ENCODE measurements around the gene PIP5K1C. TPM values are rescaled to one million over a fixed set of nuclear protein-coding genes. Genes with fewer than 3 reads are reported as not detected.

PIP5K1C gene
- total RNA-seq, 1 donor from 2014 or later = 8.6 TPM

DNA sequence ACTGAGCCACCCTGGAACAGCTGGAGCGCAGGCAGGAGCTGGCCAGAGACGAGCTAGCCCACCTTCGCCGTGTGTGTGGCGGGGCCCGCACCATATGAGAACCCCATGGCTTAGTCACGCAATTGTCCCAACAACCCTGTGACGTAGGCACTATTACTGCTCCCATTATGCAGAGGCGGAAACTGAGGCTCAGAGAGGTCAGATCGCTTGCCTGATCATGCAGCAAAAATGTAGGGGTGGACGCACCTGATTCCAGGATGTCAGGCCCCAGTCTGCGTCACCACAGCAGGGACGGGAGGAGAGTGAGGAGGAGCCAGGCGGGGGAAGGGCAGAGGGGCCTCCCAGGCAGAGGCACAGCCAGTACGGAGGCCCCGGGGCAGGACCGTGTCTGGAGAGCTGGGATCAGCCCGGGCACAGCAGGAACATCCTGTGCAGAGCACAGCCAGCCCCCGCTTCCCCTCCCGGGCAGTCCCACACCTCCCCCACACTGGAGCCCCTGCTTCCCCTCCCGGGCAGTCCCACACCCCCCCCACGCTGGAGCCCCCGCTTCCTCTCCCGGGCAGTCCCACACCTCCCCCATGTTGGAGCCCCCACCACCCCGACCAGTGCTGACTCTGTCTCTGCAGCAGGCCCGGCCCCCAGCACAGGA is 16.7 kb downstream of the PIP5K1C start:
- H3K9me3 Mint-ChIP-seq = peaks cover 11% of the 10 kb centered on the region
- H3K4me1 ChIP-seq = peaks cover 17% of the 10 kb centered on the region
- H3K36me3 Mint-ChIP-seq = peaks cover 17% of the 10 kb centered on the region
- H2AFZ ChIP-seq (replicated peaks) = no peak overlapping the region
- H3K9ac ChIP-seq = no peak overlapping the region
- TF ChIP-seq, protein P1, sequence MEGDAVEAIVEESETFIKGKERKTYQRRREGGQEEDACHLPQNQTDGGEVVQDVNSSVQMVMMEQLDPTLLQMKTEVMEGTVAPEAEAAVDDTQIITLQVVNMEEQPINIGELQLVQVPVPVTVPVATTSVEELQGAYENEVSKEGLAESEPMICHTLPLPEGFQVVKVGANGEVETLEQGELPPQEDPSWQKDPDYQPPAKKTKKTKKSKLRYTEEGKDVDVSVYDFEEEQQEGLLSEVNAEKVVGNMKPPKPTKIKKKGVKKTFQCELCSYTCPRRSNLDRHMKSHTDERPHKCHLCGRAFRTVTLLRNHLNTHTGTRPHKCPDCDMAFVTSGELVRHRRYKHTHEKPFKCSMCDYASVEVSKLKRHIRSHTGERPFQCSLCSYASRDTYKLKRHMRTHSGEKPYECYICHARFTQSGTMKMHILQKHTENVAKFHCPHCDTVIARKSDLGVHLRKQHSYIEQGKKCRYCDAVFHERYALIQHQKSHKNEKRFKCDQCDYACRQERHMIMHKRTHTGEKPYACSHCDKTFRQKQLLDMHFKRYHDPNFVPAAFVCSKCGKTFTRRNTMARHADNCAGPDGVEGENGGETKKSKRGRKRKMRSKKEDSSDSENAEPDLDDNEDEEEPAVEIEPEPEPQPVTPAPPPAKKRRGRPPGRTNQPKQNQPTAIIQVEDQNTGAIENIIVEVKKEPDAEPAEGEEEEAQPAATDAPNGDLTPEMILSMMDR (IDR thresholded peaks at IDR 0.05) = no peak
- TF ChIP-seq EZH2phosphoT487 (IDR thresholded peaks at IDR 0.05) = no peak
- TF ChIP-seq EZH2 (IDR thresholded peaks at IDR 0.05) = no peak
- H3K27ac ChIP-seq = no peak overlapping the region
- no peaks in the 10 kb centered on the region for H3K36me3 ChIP-seq
- H3K27me3 Mint-ChIP-seq (ENCODE audit: insufficient read depth, low read depth) = peaks cover 9% of the 10 kb centered on the region
- H3K79me2 ChIP-seq (ENCODE audit: low read depth) = peaks cover 51% of the 10 kb centered on the region
- H4K20me1 ChIP-seq (ENCODE audit: low read depth) = peaks cover 56% of the 10 kb centered on the region
- H3K4me1 Mint-ChIP-seq = peaks cover 26% of the 10 kb centered on the region
- peak overlapping the region; percentile 74 for H3K27ac Mint-ChIP-seq
- H3K4me3 ChIP-seq = no peak overlapping the region
- peak; percentile 26 for DNase-seq (ENCODE audit: low spot score)
- peaks cover 8% of the 10 kb centered on the region for H3F3A ChIP-seq (ENCODE audit: low read depth)
- H3K27me3 ChIP-seq = no peaks in the 10 kb centered on the region
- H3K9me3 ChIP-seq (ENCODE audit: low read depth) = no peaks in the 10 kb centered on the region
- no peak overlapping the region for H3K4me3 Mint-ChIP-seq
- no peak overlapping the region for H3K4me2 ChIP-seq

DNA sequence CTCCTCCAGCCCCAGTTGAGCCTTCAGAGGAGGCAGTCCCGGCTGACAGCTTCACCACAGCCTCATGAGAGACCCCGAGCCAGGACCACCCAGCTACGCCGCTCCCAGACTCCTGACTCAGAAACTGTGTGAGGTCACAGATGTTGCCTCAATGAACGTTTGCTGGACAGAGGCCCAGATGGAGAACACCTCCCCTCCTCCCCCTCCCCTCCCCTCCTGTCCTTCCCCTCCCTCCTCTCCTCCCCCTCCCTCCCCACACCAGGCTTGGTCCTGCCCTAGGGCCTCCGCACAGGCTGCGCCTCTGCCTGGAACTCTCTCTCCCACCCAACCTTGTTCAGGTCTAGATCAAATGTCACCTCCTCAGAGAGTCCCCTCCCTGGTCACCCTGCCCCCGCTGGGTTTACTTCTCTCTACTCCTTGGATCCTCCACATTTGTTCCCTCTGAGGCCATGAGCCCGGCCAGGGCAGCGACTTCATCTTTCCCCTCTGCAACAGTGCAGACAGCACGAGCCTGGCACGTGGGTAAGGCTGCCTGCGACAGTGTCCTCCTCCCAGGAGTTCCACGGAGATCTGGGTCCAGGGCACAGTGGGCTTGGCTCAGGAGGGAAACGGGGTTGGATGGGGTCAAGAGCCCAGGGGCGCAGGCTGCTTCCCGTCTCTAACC is 17.4 kb downstream of the PIP5K1C start:
- H3K9me3 Mint-ChIP-seq = peaks cover 11% of the 10 kb centered on the region
- Histone ChIP-seq H3K79me2 (ENCODE audit: low read depth) (peaks cover 44% of the 10 kb centered on the region), H3K4me1 (peaks cover 10% of the 10 kb centered on the region), H3K9me3 (ENCODE audit: low read depth) (no peaks in the 10 kb centered on the region), H3F3A (ENCODE audit: low read depth) (peaks cover 8% of the 10 kb centered on the region), H3K4me3 (no peak overlapping the region), H4K20me1 (ENCODE audit: low read depth) (peaks cover 49% of the 10 kb centered on the region), H3K27ac (no peak overlapping the region), H2AFZ (replicated peaks) (no peak overlapping the region), H3K27me3 (no peaks in the 10 kb centered on the region), H3K4me2 (no peak overlapping the region), H3K36me3 (no peaks in the 10 kb centered on the region), H3K9ac (no peak overlapping the region)
- H3K27me3 Mint-ChIP-seq (ENCODE audit: insufficient read depth, low read depth) = peaks cover 9% of the 10 kb centered on the region
- TF ChIP-seq EZH2phosphoT487 (IDR thresholded peaks at IDR 0.05) = no peak
- no peak for TF ChIP-seq EZH2 (IDR thresholded peaks at IDR 0.05)
- TF ChIP-seq, protein P1 (IDR thresholded peaks at IDR 0.05) = no peak
- peaks cover 26% of the 10 kb centered on the region for H3K4me1 Mint-ChIP-seq
- no peak overlapping the region for H3K4me3 Mint-ChIP-seq
- no peak overlapping the region for H3K27ac Mint-ChIP-seq
- H3K36me3 Mint-ChIP-seq = peaks cover 17% of the 10 kb centered on the region
- peak; percentile 56 for DNase-seq (ENCODE audit: low spot score)

DNA sequence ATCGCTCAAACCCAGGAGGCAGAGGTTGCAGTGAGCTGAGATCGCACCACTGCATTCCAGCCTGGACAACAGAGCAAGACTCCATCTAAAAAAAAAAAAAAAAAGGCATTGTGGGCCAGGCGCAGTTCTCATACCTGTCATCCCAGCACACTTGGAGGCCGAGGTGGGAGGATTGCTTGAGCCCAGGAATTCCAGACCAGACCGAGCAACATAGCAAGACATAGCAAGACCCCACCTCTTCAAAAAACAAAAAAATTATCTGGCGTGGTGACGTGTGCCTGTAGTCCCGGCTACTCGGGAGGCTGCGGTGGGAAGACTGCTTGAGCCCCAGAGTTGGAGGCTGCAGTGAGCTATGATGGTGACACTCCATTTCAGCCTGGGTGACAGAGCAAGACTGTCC is 18.0 kb downstream of the PIP5K1C start:
- Histone ChIP-seq H3K9me3 (ENCODE audit: low read depth) (no peaks in the 10 kb centered on the region), H2AFZ (replicated peaks) (no peak overlapping the region), H3K4me3 (no peak overlapping the region), H3K9ac (no peak overlapping the region), H3K4me1 (peaks cover 6% of the 10 kb centered on the region), H3K4me2 (no peak overlapping the region), H4K20me1 (ENCODE audit: low read depth) (peaks cover 43% of the 10 kb centered on the region), H3K27me3 (no peaks in the 10 kb centered on the region), H3K27ac (no peak overlapping the region), H3K36me3 (no peaks in the 10 kb centered on the region), H3F3A (ENCODE audit: low read depth) (peaks cover 7% of the 10 kb centered on the region), H3K79me2 (ENCODE audit: low read depth) (peaks cover 38% of the 10 kb centered on the region)
- TF ChIP-seq, protein P1 (IDR thresholded peaks at IDR 0.05) = no peak
- TF ChIP-seq EZH2phosphoT487 (IDR thresholded peaks at IDR 0.05) (no peak), EZH2 (IDR thresholded peaks at IDR 0.05) (no peak)
- H3K36me3 Mint-ChIP-seq = peaks cover 17% of the 10 kb centered on the region
- H3K4me3 Mint-ChIP-seq = no peak overlapping the region
- H3K9me3 Mint-ChIP-seq = peaks cover 11% of the 10 kb centered on the region
- no peak overlapping the region for H3K27ac Mint-ChIP-seq
- peaks cover 9% of the 10 kb centered on the region for H3K27me3 Mint-ChIP-seq (ENCODE audit: insufficient read depth, low read depth)
- peaks cover 25% of the 10 kb centered on the region for H3K4me1 Mint-ChIP-seq
- no peak for DNase-seq (ENCODE audit: low spot score)
